GM19351 (cell line): ENCODE data around the gene RACK1.

Source experiments
- ATAC-seq: cut with Tn5 transposase; IDR thresholded peaks from one replicate; pipeline ENCODE4 v1.9.1; 2021; ENCODE audit warnings: mild to moderate bottlenecking, moderate library complexity; ENCODE audit not compliant: unreplicated experiment

The RACK1 gene

GRCh38 chr5:181234455-181235306 lies 9.0 kb downstream of the RACK1 start:
- ATAC-seq: no peak

DNA sequence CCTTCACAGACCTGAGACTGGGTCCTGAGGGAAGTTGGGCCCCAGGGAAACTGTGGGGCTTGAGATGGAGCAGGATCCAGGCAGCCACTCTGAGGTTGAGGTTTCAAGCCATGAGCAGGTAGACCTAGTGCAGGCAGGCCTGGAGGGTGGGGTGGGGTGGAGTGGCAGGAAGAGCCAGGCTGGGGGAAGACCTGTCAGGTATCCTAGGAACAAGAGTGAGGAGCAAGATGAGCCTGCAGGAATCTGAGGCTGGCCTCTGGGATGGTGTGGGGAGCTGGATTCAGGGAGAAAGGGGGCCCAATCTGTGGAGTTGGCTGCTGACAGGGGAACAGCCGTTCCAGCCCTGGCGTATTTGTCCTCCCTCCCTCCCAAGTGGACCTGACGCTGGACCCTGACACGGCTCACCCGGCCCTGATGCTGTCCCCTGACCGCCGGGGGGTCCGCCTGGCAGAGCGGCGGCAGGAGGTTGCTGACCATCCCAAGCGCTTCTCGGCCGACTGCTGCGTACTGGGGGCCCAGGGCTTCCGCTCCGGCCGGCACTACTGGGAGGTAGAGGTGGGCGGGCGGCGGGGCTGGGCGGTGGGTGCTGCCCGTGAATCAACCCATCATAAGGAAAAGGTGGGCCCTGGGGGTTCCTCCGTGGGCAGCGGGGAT lies 9.8 kb downstream of the RACK1 start:
- ATAC-seq: no peak

DNA sequence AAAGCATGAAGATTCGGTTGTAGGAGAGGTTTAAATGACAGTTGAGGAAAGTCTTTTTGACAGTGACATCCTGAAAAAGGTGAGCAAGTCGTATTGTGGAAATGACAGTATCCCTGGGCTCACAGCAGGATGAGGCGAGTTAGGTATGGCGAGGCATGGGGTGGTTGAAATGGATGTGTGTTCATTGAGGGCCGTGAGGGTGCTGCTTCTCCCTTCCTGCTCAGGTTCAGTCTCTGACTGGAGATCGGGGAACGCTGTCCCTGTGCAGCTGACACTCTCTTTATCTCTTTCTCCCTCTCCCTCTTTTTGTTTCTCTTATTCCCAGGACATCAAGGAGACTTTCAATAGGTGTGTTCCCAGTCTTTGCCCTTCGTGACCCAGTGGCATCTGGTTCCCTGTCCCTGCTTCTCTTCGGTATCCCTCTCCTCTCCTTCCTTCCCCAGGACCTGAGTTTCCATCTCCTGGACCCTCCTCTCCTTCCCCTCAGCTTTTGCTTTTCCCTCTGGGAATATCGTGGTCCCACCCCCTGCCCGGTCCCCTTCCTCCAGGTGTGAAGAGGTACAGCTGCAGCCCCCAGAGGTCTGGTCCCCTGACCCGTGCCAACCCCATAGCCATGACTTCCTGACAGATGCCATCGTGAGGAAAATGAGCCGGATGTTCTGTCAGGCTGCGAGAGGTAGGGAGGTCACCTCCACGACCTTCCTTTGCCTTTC lies 10.5 kb downstream of the RACK1 start:
- no peak for ATAC-seq

DNA sequence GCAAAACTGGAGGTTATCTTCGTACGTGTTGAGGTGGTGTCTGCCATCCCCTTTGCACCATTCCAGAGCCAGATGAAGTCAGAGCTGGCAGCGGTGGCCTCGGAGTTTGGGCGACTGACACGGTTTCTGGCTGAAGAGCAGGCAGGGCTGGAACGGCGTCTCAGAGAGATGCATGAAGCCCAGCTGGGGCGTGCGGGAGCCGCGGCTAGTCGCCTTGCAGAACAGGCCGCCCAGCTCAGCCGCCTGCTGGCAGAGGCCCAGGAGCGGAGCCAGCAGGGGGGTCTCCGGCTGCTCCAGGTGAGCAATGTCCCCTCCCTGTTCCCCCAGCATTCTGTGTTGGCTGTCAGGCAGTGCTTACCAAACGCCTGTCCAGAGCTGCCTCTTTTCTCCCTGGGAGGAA lies 11.1 kb downstream of the RACK1 start:
- ATAC-seq: no peak

- no peak for ATAC-seq
These were observed 12.3 kb downstream of the RACK1 start for GRCh38 chr5:181231432-181231831.

DNA sequence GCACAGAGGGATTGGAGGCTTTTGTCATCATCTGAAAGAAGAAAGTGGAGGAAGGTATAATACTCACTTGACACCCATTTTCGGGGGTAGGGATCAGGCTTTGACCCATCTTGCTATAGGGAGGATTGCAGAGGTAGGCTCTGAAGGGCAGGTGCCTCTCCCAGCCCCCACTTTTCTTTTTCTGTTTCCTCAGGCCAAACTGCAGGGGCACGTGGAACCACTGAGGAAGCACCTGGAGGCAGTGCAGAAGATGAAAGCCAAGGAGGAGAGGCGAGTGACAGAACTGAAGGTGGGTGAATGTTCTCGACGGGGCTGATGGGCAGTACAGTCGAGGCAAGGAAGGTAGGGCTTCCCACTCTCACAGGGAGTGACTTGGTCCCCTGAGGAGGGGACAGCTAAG lies 13.2 kb downstream of the RACK1 start:
- no peak for ATAC-seq

DNA sequence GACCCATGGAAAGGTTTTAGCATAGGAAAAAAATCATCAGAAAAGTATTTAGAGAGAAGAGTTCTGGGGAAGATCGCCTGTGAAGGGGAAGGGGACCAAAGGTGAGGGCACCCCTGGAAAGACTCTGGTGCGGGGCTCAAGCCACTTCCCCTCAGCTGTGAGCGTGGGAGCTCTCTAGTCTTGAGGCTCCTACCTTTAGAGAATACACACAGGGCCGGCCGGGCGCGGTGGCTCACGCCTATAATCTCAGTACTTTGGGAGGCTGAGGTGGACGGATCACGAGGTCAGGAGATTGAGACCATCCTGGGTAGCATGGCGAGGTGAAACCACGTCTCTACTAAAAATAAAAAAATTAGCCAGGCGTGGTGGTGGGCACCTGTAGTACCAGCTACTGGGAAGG lies 13.7 kb downstream of the RACK1 start:
- ATAC-seq: no peak

DNA sequence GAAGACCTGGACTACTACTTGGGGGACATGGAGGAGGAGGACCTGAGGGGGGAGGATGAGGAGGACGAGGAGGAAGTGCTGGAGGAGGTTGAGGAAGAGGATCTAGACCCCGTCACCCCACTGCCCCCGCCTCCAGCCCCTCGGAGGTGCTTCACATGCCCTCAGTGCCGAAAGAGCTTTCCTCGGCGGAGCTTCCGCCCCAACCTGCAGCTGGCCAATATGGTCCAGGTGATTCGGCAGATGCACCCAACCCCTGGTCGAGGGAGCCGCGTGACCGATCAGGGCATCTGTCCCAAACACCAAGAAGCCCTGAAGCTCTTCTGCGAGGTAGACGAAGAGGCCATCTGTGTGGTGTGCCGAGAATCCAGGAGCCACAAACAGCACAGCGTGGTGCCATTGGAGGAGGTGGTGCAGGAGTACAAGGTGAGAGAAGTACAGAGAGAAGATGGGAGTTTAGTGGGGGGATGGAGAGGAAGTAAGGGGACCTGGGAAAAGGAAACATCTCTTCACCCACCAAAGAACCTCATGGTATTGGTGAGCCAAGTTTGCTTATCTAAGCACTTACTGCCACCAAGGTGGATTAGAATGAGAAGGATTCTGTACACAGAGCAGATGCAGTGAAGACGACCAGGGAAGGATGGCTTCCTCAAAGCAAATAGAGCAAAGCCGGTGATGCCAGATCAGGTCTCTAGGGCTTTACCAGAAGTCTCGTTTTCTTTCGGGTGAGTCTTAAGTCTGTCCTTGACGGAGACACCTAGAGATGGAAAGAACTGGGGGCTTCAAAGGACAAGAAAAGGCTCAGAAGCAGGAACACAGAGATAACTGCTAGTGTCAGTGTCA lies 19.1 kb downstream of the RACK1 start:
- ATAC-seq: no peak

DNA sequence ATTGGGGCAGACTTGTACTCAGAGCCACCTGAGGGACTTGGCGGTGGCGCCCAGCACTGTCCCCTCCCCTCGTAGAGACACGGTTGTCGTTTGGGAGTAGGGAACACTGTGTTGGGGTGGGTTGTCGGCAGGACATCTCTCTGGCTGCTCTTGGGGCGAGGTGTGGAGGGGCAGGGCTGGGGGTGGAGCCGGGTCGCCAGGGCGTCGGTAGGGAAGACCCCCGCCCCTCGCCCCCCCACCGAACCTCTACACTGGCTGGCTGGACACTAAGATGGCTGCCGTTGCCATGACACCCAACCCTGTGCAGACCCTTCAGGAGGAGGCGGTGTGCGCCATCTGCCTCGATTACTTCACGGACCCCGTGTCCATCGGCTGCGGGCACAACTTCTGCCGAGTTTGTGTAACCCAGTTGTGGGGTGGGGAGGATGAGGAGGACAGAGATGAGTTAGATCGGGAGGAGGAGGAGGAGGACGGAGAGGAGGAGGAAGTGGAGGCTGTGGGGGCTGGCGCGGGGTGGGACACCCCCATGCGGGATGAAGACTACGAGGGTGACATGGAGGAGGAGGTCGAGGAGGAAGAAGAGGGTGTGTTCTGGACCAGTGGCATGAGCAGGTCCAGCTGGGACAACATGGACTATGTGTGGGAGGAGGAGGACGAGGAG lies 19.8 kb downstream of the RACK1 start:
- no peak for ATAC-seq

DNA sequence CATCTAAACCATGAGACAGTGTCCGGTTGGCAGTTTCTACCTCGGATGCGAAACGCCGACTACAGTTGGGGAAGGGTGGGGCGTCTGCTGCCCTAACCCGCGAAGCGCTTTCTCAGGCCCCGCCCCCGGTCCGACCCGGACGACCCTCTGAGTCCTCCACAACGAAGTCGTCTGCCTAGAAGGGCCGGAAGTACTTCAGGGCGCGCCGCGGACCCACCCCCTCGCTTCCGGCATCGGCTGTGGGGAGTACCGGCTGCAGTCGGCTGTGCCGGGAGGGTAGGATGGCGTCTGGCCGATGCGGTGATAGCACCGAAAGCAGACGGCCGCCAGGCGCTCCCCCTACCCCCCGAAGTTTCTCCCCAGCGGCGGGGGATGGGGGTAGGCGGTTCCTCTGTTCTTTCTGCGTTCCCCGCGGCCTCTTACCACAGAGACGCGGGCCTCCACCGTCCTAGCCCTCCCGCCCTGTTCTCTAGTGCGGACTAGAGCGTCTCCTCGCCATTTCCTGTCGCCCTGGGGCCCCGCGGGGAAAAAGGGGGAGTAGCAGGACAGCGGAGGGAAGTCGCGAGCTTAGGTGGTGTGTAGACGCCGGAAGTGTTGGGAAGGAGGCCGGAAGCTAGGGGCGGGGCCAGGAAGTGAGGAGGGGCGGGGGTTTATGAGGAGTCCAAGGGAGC lies 20.5 kb downstream of the RACK1 start, which contains the start of gene TRIM41:
TSS of gene TRIM41 (plus strand) at position 224 of the 671 bp plus-strand sequence. CDS start 719 bp downstream, outside the sequence.
- peak; percentile 62 for ATAC-seq

GRCh38 chr5:181222630-181223057 lies 21.1 kb downstream of the RACK1 start:
- ATAC-seq: no peak

GRCh38 chr5:181221792-181222629 lies 21.7 kb downstream of the RACK1 start:
- ATAC-seq: peak; percentile 22

- ATAC-seq: no peak
These were observed 22.5 kb downstream of the RACK1 start for GRCh38 chr5:181221105-181221791.

- no peak for ATAC-seq
These were observed 23.6 kb downstream of the RACK1 start for GRCh38 chr5:181220178-181220515.

DNA sequence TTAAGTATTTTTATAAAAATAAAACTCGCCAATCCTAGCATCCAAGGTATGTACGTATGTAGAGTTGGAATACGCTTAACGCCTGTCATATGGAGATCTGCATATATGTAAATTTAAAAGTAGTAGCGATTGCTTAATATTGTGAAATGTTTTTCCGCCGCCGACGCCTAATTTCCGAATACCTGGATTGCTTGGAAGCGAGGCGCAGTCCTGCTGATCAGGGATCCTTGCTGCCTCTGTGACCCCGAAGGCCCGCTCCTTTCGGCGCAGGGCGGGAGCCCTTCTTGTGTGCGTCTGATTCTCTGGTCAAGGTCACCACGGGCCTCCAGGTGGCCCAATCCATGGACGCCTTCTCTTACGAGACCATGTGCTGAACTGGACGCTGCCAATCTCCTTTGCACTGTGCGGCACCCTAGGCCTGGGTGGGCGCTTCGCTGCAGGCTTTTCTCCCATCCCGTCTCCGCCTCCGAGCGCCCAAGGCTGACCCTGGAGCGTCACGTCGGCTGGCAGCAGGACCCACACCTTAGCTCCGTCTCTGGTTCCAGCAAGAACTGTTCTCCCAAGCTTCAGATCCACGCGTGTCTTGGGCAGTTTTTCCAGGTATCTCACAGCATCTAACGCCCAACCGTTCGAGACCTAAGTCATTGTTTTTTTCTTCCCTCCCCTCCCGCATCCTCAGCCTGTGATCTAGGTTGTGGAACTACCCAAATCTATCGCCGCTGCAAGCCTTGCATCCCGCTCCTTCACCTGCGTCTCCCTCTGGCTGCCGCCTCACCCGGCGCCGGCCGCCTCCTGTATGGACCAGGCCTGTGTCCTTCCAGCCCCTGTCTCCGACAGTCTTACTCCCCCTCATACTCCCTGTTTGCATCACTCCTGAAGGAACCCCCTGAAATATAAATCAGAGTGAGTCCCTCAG lies 24.2 kb downstream of the RACK1 start:
- ATAC-seq: no peak

GRCh38 chr5:181218795-181219124 lies 24.9 kb downstream of the RACK1 start:
- no peak for ATAC-seq

DNA sequence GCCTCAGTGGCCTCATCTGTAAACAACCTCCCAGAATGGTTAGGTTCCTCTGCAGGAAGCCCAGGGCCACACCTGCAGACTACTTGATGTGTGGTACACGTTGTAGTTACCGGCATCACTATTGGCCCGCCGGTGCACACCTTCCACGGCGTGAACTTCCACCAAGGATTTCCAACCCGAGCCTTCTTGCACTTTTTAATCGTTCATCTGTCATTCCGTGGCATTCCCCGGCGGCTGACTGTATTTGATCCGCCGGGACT lies 26.0 kb downstream of the RACK1 start:
- peak; percentile 16 for ATAC-seq
